Smooth muscle cell (in vitro differentiated cells): ENCODE data around the gene LPP. TPM values are rescaled to one million over a fixed set of nuclear protein-coding genes. Genes with fewer than 3 reads are reported as not detected.

Source experiments
- DNase-seq: peaks from one replicate; lab custom pipeline; 2025; ENCODE audit not compliant: unreplicated experiment; lab: John Stamatoyannopoulos, UW
- H2AFZ ChIP-seq: fragments of 200-600 bp; sonication (generic); 2 replicates; pipeline ENCODE4 v1.6.0; 2016; ENCODE audit warnings: antibody characterized with exemption, low read depth, mild to moderate bottlenecking
- H3F3A ChIP-seq: fragments of 200-600 bp; sonication (generic); 2 replicates; pipeline ENCODE4 v1.6.0; 2017; ENCODE audit warnings: antibody characterized with exemption, low read depth
- H3K27ac ChIP-seq: fragments of 200-600 bp; sonication (generic); 2 replicates; pipeline ENCODE4 v1.5.1; 2016; ENCODE audit warnings: low read depth, mild to moderate bottlenecking
- H3K27me3 ChIP-seq: fragments of 200-600 bp; sonication (generic); 2 replicates; pipeline ENCODE4 v1.6.1; 2016; ENCODE audit warnings: low read depth, mild to moderate bottlenecking
- H3K36me3 ChIP-seq: fragments of 200-600 bp; sonication (generic); 2 replicates; pipeline ENCODE4 v1.5.1; 2016; ENCODE audit warnings: low read depth
- H3K4me1 ChIP-seq: fragments of 200-600 bp; sonication (generic); 2 replicates; pipeline ENCODE4 v1.5.1; 2016; ENCODE audit warnings: low read depth
- H3K4me2 ChIP-seq: fragments of 200-600 bp; sonication (generic); 2 replicates; pipeline ENCODE4 v1.6.0; 2016; ENCODE audit warnings: mild to moderate bottlenecking
- H3K4me3 ChIP-seq: fragments of 200-600 bp; sonication (generic); 2 replicates; pipeline ENCODE4 v1.5.1; 2016; ENCODE audit warnings: mild to moderate bottlenecking
- H3K79me2 ChIP-seq: fragments of 200-600 bp; sonication (generic); 2 replicates; pipeline ENCODE4 v1.6.0; 2016; ENCODE audit warnings: low read depth, mild to moderate bottlenecking
- H3K9ac ChIP-seq: fragments of 200-600 bp; sonication (generic); 2 replicates; pipeline ENCODE4 v1.6.0; 2016; ENCODE audit warnings: low read depth
- H3K9me3 ChIP-seq: fragments of 200-600 bp; sonication (generic); replicated peaks from 2 replicates; pipeline ENCODE4 v1.5.1; 2016; ENCODE audit warnings: low read depth
- H4K20me1 ChIP-seq: fragments of 200-600 bp; sonication (generic); 2 replicates; pipeline ENCODE4 v1.6.0; 2016; ENCODE audit warnings: low read depth
- WGBS: methylation state at CpG from one replicate; pipeline ENCODE4 v1.1.7; 2016; ENCODE audit warnings: low lambda C conversion rate; 5-methylcytosine and 5-hydroxymethylcytosine counted together
- polyA plus RNA-seq: library from polyadenylated mRNA; unstranded; fragments of >200 nt; fragmentation: Nextera tagmentation; extraction: Ambion mirVana; gene quantifications from 2 replicates; pipeline ENCODE4 v1.2.1, GENCODE V29; 2016
- total RNA-seq: library from RNA; depleted of rRNA; stranded (reverse); fragments of >200 nt; gene quantifications from 2 replicates; pipeline ENCODE4 v1.2.3, GENCODE V29; 2014
- TF ChIP-seq, protein P1 (sequence below): fragments of 200-600 bp; sonication (generic); IDR thresholded peaks from 2 replicates; pipeline ENCODE4 v1.5.1; 2017; ENCODE audit warnings: borderline replicate concordance, mild to moderate bottlenecking, antibody characterized with exemption; ENCODE audit not compliant: insufficient read depth, poor library complexity, severe bottlenecking

Gene LPP
- total and polyA plus RNA-seq, 2 experiments from 2014 or later: 42.3 to 128 TPM

GRCh38 chr3:188531210-188531609 is 377.3 kb downstream of the LPP start:
- H3K79me2 ChIP-seq: peaks cover 47% of the 10 kb centered on the region

DNA sequence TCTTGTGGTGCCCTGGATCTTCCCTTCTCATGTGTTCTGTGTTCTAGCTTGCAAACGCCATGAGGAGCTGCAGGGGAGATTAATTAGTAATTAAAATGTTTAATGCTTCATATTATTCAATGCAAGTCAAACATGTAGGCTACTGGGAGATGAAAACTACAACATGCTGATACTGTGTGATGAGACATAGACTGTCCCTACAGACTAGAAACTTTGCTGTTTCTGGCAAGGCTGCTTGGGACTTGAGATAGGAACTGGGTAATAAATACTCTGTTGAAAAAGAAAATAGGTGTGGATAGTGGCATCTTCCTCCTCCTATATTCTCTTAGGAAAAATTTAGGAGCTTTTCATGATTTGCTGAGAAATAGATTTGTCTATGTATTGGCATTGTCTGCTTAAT is 379.2 kb downstream of the LPP start:
- no peaks in the 10 kb centered on the region for H3K9me3 ChIP-seq
- 83% methylated on average over 1 of the region's 1 CpG for WGBS
- H4K20me1 ChIP-seq: peaks cover 20% of the 10 kb centered on the region
- peak overlapping the region; percentile 17 for H3K4me2 ChIP-seq
- TF ChIP-seq, protein P1, sequence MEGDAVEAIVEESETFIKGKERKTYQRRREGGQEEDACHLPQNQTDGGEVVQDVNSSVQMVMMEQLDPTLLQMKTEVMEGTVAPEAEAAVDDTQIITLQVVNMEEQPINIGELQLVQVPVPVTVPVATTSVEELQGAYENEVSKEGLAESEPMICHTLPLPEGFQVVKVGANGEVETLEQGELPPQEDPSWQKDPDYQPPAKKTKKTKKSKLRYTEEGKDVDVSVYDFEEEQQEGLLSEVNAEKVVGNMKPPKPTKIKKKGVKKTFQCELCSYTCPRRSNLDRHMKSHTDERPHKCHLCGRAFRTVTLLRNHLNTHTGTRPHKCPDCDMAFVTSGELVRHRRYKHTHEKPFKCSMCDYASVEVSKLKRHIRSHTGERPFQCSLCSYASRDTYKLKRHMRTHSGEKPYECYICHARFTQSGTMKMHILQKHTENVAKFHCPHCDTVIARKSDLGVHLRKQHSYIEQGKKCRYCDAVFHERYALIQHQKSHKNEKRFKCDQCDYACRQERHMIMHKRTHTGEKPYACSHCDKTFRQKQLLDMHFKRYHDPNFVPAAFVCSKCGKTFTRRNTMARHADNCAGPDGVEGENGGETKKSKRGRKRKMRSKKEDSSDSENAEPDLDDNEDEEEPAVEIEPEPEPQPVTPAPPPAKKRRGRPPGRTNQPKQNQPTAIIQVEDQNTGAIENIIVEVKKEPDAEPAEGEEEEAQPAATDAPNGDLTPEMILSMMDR: no peak
- no peaks in the 10 kb centered on the region for H3K36me3 ChIP-seq
- peaks cover 56% of the 10 kb centered on the region for H3K79me2 ChIP-seq
- no peak overlapping the region for H3K4me3 ChIP-seq
- no peak for DNase-seq
- no peaks in the 10 kb centered on the region for H3K4me1 ChIP-seq
- H2AFZ ChIP-seq: no peak overlapping the region
- H3F3A ChIP-seq: no peaks in the 10 kb centered on the region
- no peaks in the 10 kb centered on the region for H3K27me3 ChIP-seq
- peak overlapping the region; percentile 71 for H3K27ac ChIP-seq
- no peak overlapping the region for H3K9ac ChIP-seq

More at GRCh38 chr3:188531210-188531609, 377.3 kb downstream of the LPP start:
- H3K9me3 ChIP-seq: no peaks in the 10 kb centered on the region
- H3K4me2 ChIP-seq: no peak overlapping the region
- H3K4me1 ChIP-seq: no peaks in the 10 kb centered on the region
- no peak overlapping the region for H2AFZ ChIP-seq
- H3K27me3 ChIP-seq: no peaks in the 10 kb centered on the region
- TF ChIP-seq, protein P1: no peak
- no peak overlapping the region for H3K27ac ChIP-seq
- H3K9ac ChIP-seq: no peak overlapping the region
- H3K4me3 ChIP-seq: no peak overlapping the region
- no peaks in the 10 kb centered on the region for H3K36me3 ChIP-seq
- H4K20me1 ChIP-seq: peaks cover 20% of the 10 kb centered on the region
- no peak for DNase-seq
- no peaks in the 10 kb centered on the region for H3F3A ChIP-seq

DNA sequence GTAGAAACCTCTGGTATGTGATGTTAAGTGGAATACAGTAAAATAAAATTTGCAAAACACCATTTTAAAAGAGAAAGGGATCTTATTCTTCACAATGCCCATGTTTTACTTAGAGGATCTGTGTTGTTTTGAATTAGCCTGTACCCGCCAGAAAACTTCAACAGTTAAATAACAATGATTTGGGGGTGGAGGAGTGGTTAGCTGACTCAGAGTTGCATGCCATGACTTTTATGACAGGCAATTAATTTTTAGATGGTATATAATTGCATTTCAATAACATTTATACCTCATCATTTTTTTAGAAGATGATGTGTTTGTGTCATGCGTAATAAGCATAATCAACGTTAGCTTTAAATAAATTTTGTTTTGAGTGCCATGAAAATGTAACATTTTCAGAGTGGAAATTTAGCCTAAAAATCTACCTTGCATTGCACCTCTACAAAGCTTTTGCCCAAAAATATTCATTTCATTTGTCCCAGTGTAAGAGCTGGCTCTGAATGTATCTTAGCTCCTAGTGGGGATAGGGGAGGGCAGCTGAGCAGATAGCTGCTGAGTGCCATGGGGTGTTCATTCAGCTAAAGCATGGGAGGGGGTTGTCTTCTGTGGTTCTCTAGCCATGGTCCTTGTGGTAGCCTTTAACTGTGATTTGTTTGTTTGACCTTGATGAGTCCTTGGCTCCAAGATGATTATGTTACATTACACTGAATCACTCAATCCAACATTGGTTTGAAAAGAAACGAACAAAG is 379.8 kb downstream of the LPP start:
- Histone ChIP-seq H2AFZ (no peak overlapping the region), H3K27ac (peak overlapping the region; percentile 71), H3K4me3 (no peak overlapping the region), H3K36me3 (no peaks in the 10 kb centered on the region), H3F3A (no peaks in the 10 kb centered on the region), H3K4me2 (peak overlapping the region; percentile 17), H3K9ac (no peak overlapping the region), H3K27me3 (no peaks in the 10 kb centered on the region), H3K4me1 (no peaks in the 10 kb centered on the region), H4K20me1 (peaks cover 20% of the 10 kb centered on the region), H3K79me2 (peaks cover 51% of the 10 kb centered on the region), H3K9me3 (no peaks in the 10 kb centered on the region)
- 76% methylated on average over 4 of the region's 4 CpGs for WGBS
- TF ChIP-seq, protein P1: no peak
- DNase-seq: no peak

GRCh38 chr3:188534633-188535032 is 380.7 kb downstream of the LPP start:
- TF ChIP-seq, protein P1: no peak
- Histone ChIP-seq H3K27ac (peak overlapping the region; percentile 71), H3K9ac (no peak overlapping the region), H3K79me2 (peaks cover 59% of the 10 kb centered on the region), H3K4me3 (no peak overlapping the region), H3F3A (no peaks in the 10 kb centered on the region), H3K27me3 (no peaks in the 10 kb centered on the region), H4K20me1 (peaks cover 20% of the 10 kb centered on the region), H3K9me3 (no peaks in the 10 kb centered on the region), H3K36me3 (no peaks in the 10 kb centered on the region), H3K4me2 (peak overlapping the region; percentile 17), H3K4me1 (no peaks in the 10 kb centered on the region), H2AFZ (no peak overlapping the region)
- WGBS: 52% methylated on average over 1 of the region's 1 CpG
- DNase-seq: no peak
